HG03095 (cell line): ENCODE data around the gene CARD11.
"Not testable (repeated sequence)": the region's sequence is repeated elsewhere in the genome, so short reads cannot be mapped to it uniquely, and the experiment has no call there.

Experiments
- ATAC-seq: cut with Tn5 transposase; IDR thresholded peaks from one replicate; pipeline ENCODE4 v1.9.1; 2021; ENCODE audit warnings: moderate library complexity; ENCODE audit not compliant: unreplicated experiment

Gene CARD11

GRCh38 chr7:2966466-2967078, 77.1 kb downstream of the CARD11 start:
- ATAC-seq = no peak

GRCh38 chr7:2965745-2966270, 77.9 kb downstream of the CARD11 start:
- no peak for ATAC-seq

- ATAC-seq = no peak
Observed at GRCh38 chr7:2965301-2965700, 78.4 kb downstream of the CARD11 start.

GRCh38 chr7:2964208-2964607, 79.5 kb downstream of the CARD11 start:
- no peak for ATAC-seq

GRCh38 chr7:2962865-2963264, 80.8 kb downstream of the CARD11 start:
- no peak for ATAC-seq

GRCh38 chr7:2959828-2960599, 83.7 kb downstream of the CARD11 start:
- no peak for ATAC-seq

GRCh38 chr7:2959103-2959680, 84.5 kb downstream of the CARD11 start:
- no peak for ATAC-seq

GRCh38 chr7:2958416-2959102, 85.1 kb downstream of the CARD11 start:
- no peak for ATAC-seq

- not testable (repeated sequence) for ATAC-seq
Observed at GRCh38 chr7:2957369-2957727, 86.3 kb downstream of the CARD11 start.

GRCh38 chr7:2956526-2957368, 86.9 kb downstream of the CARD11 start:
- no peak for ATAC-seq

- no peak for ATAC-seq
Observed at GRCh38 chr7:2956076-2956475, 87.6 kb downstream of the CARD11 start.

GRCh38 chr7:2955269-2955668, 88.4 kb downstream of the CARD11 start:
- no peak for ATAC-seq

- no peak for ATAC-seq
Observed at GRCh38 chr7:2954433-2954853, 89.2 kb downstream of the CARD11 start.

- no peak for ATAC-seq
Observed at GRCh38 chr7:2953588-2954407, 89.9 kb downstream of the CARD11 start.

GRCh38 chr7:2953099-2953498, 90.6 kb downstream of the CARD11 start:
- no peak for ATAC-seq

GRCh38 chr7:2952316-2952715, 91.4 kb downstream of the CARD11 start:
- ATAC-seq = no peak

- no peak for ATAC-seq
Observed at GRCh38 chr7:2950578-2950977, 93.1 kb downstream of the CARD11 start.

GRCh38 chr7:2948749-2949148, 94.9 kb downstream of the CARD11 start:
- ATAC-seq = no peak

GRCh38 chr7:2947058-2947780, 96.4 kb downstream of the CARD11 start:
- ATAC-seq = no peak
